ENCODE measurements around the gene ALOXE3. TPM values are rescaled to one million over a fixed set of nuclear protein-coding genes. Genes with fewer than 3 reads are reported as not detected.

ALOXE3 gene
- polyA plus RNA-seq, 3 donors = not detected

GRCh38 chr17:8060274-8060673 is 58.0 kb downstream of the ALOXE3 start:
- Histone ChIP-seq H3K4me3 (replicated peaks in 1 of 3; ENCODE audit: low read depth in 2 of 3, low read length in 3 of 3) (no peak overlapping the region), H3K4me1 (ENCODE audit: control insufficient read depth in 1 of 2, insufficient read depth in 2 of 2, low read length in 2 of 2) (peaks cover 37 to 38% of the 10 kb centered on the region in 2 donors), H3K36me3 (replicated peaks in 1 of 2; ENCODE audit: control insufficient read depth in 1 of 2, insufficient read depth in 2 of 2, low read length in 2 of 2) (no peaks in the 10 kb centered on the region), H2AFZ (ENCODE audit: insufficient read depth, low read depth, low read length, poor library complexity, severe bottlenecking) (no peak overlapping the region), H3K27me3 (ENCODE audit: control insufficient read depth in 2 of 2, insufficient read depth in 2 of 2, low read length in 2 of 2) (peaks cover 9 to 22% of the 10 kb centered on the region in 2 donors), H3K4me2 (replicated peaks; ENCODE audit: extremely low read depth, low read length, poor library complexity, severe bottlenecking) (no peak overlapping the region), H3K9ac (ENCODE audit: insufficient read depth, low read length, poor library complexity, severe bottlenecking) (no peak overlapping the region), H4K20me1 (ENCODE audit: insufficient read depth, low read length) (no peaks in the 10 kb centered on the region), H3K27ac (ENCODE audit: low read depth in 1 of 2, low read length in 2 of 2) (no peak overlapping the region), H3K79me2 (ENCODE audit: insufficient read depth, low read length) (no peaks in the 10 kb centered on the region), H3K9me3 (replicated peaks in 1 of 2; ENCODE audit: control insufficient read depth in 1 of 2, insufficient read depth in 1 of 2, low read length in 2 of 2) (no peaks in the 10 kb centered on the region)
- intact Hi-C loops (cut with micrococcal nuclease) = loop anchor here (2.0 to 5.0 kb wide), 3 partner anchors 51 to 241 kb away; no protein-coding TSS in a partner anchor
- peak; percentile 55 to 76 (median 67) for DNase-seq
- no peaks in the 10 kb centered on the region for H3K36me3 Mint-ChIP-seq
- peaks cover 22 to 44% (median 28%) of the 10 kb centered on the region in 3 donors for H3K27me3 Mint-ChIP-seq (ENCODE audit: low read depth in 3 of 3)
- peaks cover 41% of the 10 kb centered on the region for H3K4me1 Mint-ChIP-seq
- peak; percentile 91 for TF ChIP-seq CTCF (IDR thresholded peaks at IDR 0.05)
- H3K9me3 Mint-ChIP-seq = peaks cover 0 to 3% (median 0%) of the 10 kb centered on the region in 7 donors
- no peak overlapping the region for H3K4me3 Mint-ChIP-seq
- 0% methylated on average over 1 of the region's 10 CpGs for WGBS (ENCODE audit: insufficient coverage)
- H3K27ac Mint-ChIP-seq = no peak overlapping the region

DNA sequence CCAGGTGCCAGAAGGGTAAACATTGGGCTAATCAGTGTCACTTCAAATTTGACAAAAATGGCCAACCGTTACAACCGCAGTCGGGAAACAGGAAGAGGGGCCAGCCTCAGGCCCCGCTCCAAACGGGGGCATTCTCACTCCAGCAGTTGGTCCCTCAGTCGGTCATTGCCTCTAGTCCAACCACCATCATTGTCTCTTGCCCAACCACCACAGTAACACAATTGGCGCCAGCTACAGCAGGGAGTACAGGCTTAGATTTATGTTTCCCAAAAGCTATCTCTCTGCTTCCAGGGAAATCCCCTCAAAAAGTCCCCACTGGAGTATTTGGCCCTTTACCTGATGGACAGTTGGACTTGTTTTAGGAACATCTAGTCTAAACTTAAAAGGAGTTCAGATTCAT is 59.2 kb downstream of the ALOXE3 start:
- H3K4me2 ChIP-seq (replicated peaks; ENCODE audit: extremely low read depth, low read length, poor library complexity, severe bottlenecking) = no peak overlapping the region
- H3K9me3 ChIP-seq (replicated peaks in 1 of 2; ENCODE audit: control insufficient read depth in 1 of 2, insufficient read depth in 1 of 2, low read length in 2 of 2) = no peaks in the 10 kb centered on the region
- TF ChIP-seq CTCF (IDR thresholded peaks at IDR 0.05) = no peak
- 0% methylated on average over 6 of the region's 7 CpGs for WGBS (ENCODE audit: insufficient coverage)
- no peak overlapping the region for H2AFZ ChIP-seq (ENCODE audit: insufficient read depth, low read depth, low read length, poor library complexity, severe bottlenecking)
- no peaks in the 10 kb centered on the region for H3K79me2 ChIP-seq (ENCODE audit: insufficient read depth, low read length)
- no peak overlapping the region for H3K9ac ChIP-seq (ENCODE audit: insufficient read depth, low read length, poor library complexity, severe bottlenecking)
- H3K4me1 ChIP-seq (ENCODE audit: control insufficient read depth in 1 of 2, insufficient read depth in 2 of 2, low read length in 2 of 2) = peaks cover 40 to 42% of the 10 kb centered on the region in 2 donors
- no peak overlapping the region for H3K27ac Mint-ChIP-seq
- H3K36me3 ChIP-seq (replicated peaks in 1 of 2; ENCODE audit: control insufficient read depth in 1 of 2, insufficient read depth in 2 of 2, low read length in 2 of 2) = no peaks in the 10 kb centered on the region
- H3K27me3 ChIP-seq (ENCODE audit: control insufficient read depth in 2 of 2, insufficient read depth in 2 of 2, low read length in 2 of 2) = peaks cover 9 to 16% of the 10 kb centered on the region in 2 donors
- peaks cover 0 to 3% (median 0%) of the 10 kb centered on the region in 7 donors for H3K9me3 Mint-ChIP-seq
- no peak overlapping the region for H3K27ac ChIP-seq (ENCODE audit: low read depth in 1 of 2, low read length in 2 of 2)
- H3K27me3 Mint-ChIP-seq (ENCODE audit: low read depth in 3 of 3) = peaks cover 20 to 33% (median 20%) of the 10 kb centered on the region in 3 donors
- DNase-seq = peak in 1 of 3 donors; percentile 21
- H3K36me3 Mint-ChIP-seq = no peaks in the 10 kb centered on the region
- no peak overlapping the region for H3K4me3 Mint-ChIP-seq
- intact Hi-C loops (cut with micrococcal nuclease) = loop anchor here (5.0 to 10.0 kb wide), 4 partner anchors 72 to 1047 kb away; partner anchors contain the start of gene RNASEK (in 1 of the 2)
- H3K4me3 ChIP-seq (replicated peaks in 1 of 3; ENCODE audit: low read depth in 2 of 3, low read length in 3 of 3) = no peak overlapping the region
- H3K4me1 Mint-ChIP-seq = peaks cover 44% of the 10 kb centered on the region
- H4K20me1 ChIP-seq (ENCODE audit: insufficient read depth, low read length) = no peaks in the 10 kb centered on the region
